ENCODE data around the gene OPRL1.
"Not testable (repeated sequence)": the region's sequence is repeated elsewhere in the genome, so short reads cannot be mapped to it uniquely, and the experiment has no call there.

Gene OPRL1

GRCh38 chr20:64106435-64106961 is 26.6 kb downstream of the OPRL1 start:
- no peak for DNase-seq

DNA sequence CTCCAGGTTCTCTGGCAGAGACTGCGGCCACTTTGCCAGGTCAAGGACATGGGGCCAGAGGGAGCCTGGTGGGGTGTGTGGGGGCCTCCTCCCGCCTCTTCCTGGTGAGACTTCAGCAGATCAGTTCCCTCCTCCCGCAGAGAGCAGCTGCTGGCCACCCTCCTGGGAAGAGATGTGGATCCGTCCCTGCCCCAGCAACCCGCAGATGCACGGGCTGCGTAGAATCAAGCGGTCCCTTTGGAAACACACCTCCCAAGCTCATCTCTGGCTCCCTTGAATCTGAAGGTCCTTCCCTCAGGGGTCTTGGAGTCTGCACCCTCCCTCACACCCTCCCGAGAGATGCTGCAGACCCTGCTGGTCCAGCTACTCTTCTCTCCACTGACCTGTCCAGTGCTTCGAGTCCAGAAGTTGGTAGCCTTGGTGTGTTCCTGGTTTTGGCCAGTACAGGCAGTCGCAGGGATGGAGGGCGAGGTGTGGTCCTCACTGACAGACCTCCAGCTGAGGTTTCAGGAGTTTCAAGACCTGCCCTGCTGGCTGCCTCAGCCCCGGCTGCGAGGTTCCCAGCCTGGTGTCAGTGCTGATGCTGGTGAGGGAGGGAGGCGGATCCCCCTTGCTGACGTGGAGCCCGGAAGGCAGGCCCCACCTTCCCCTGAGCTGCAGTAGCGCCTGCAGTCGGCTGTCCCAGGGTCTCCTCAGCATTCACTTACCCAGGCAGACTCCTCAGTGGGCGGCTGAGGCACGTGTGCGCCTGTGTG is 27.3 kb downstream of the OPRL1 start, which contains the start of gene NPBWR2:
NPBWR2 (minus strand) TSS at position 585 of the 755 bp plus-strand sequence. CDS start 734 bp downstream, outside the sequence.
- DNase-seq, result no peak

- DNase-seq, result no peak
These were observed 28.0 kb downstream of the OPRL1 start for GRCh38 chr20:64107736-64108457.

- no peak for DNase-seq
These were observed 29.1 kb downstream of the OPRL1 start for GRCh38 chr20:64108731-64109681.

DNA sequence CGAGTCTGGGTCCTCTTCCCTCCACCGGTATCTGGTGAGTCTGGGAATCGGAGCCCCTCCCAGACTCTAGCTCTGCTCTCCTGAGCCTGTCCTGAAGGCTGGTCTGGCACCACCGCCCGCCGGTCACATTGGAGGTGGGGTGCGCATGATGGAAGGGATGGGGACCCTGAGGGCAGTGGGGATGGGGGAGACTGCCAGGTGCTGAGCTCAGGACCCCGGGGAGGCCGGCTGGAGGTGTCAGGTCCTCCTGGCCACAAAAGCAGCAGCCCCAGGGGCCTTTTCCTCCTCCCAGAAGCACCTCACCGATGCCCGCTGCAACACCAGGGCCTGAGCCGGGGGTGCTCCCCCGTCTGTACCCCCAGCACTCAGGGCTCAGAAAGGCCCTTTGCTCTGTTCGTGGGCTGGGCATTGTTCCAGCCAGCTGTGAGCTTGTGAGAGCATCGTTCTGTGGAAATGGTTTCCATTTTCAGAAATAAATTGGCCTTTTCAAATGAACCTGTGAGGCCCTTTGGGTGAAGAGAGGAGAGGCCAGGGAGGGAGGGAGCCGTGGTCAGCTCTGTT is 30.0 kb downstream of the OPRL1 start:
- DNase-seq, result no peak

DNA sequence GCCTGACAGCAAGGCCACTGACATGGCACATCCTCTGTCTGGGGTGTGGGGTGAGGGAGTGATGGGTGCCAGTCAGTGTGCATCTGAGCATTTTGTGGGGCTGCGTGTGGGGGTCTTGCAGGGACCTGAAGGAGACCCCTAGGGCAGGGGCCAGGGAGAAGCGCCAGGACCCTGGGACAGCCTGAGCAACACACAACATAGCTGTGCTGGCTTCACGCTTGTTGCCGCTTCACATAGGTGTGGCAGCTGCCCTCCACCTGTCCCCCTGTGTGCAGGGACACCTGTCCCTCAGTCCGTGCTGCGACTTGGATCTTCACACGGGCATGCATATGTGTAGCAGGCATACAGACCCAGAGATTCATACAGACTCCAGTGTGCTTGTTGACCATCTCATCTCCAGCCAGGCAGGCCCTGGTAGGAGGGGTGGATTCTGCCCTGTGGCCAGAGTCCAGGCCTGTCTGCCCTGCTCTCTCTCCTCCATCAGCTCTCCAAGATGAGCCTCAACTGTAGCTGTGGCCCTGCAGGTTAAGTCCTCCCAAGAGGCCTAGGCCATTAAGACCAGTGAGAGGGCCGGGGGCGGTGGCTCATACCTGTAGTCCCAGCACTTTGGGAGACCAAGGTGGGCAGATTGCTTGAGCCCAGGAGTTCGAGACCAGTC is 30.7 kb downstream of the OPRL1 start:
- DNase-seq, result no peak

GRCh38 chr20:64111841-64112641 is 32.2 kb downstream of the OPRL1 start:
- no peak for DNase-seq

DNA sequence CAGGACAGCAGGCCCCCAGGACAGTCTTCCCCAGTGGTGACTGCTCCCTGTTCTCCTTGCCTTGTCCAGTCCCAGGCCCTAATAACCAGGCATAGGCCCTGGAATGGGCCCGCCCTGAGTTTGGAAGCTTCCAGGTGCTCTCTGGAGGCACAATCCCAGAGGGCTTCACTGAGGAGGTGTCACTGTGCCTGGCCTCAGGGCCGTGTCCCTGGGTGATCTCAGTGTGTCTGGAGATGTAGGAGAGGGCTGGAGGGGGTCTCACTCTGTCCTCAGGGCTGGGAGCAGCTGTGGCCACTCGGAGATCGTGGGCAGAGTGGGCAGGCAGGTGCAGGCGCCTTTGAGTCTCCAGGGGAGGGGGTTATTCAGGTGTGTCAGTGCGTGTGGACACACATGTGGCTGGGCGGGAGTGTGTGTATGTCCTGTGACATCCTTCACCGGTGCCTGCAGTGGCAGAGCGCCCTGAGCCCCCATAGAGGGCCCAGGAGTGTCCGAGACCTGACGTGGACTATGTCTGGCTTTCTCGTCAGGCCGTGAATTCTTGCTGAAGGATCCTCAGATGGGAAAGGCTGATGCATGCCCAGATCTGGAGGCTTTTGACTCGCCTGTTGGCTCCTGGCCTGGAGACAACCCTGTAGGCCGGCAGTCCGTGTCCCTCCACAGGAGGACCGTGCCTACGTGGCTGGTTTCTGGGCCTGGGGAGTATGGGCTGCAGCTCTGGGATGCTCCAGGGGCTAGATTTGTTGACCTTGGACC is 33.0 kb downstream of the OPRL1 start:
- DNase-seq, result no peak

GRCh38 chr20:64113444-64113775 is 33.5 kb downstream of the OPRL1 start:
- no peak for DNase-seq

GRCh38 chr20:64113796-64114355 is 34.0 kb downstream of the OPRL1 start:
- no peak for DNase-seq

DNA sequence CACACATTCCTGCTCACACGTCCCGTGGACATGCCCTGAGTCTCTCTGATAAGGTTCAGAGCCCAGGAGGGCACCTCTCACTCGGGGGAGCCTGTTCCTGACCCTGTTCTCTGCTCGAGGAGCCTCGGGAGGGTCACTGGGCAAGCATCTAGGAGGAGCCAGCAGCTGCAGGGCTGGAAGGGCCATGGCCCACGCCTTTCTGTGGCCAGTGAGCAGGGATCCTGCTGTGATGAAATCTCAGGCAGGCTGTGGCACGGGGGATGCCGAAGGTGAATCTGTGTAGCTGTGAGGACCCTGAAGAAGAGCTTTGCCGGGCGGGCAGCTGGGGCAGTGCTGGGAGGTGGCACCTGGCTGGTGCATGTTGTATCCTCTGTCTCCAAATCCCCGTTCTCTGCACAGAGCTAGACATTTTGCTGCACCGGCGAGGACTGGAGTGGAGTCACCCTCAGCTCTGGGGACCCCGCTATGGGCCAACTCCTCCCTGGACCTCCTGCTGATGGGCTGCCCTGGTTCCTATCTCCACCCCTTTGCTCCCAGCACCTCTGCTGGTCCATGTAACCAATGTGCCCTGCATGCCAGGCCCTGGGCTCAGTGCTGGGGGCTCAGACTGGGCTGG is 34.6 kb downstream of the OPRL1 start:
- no peak for DNase-seq

DNA sequence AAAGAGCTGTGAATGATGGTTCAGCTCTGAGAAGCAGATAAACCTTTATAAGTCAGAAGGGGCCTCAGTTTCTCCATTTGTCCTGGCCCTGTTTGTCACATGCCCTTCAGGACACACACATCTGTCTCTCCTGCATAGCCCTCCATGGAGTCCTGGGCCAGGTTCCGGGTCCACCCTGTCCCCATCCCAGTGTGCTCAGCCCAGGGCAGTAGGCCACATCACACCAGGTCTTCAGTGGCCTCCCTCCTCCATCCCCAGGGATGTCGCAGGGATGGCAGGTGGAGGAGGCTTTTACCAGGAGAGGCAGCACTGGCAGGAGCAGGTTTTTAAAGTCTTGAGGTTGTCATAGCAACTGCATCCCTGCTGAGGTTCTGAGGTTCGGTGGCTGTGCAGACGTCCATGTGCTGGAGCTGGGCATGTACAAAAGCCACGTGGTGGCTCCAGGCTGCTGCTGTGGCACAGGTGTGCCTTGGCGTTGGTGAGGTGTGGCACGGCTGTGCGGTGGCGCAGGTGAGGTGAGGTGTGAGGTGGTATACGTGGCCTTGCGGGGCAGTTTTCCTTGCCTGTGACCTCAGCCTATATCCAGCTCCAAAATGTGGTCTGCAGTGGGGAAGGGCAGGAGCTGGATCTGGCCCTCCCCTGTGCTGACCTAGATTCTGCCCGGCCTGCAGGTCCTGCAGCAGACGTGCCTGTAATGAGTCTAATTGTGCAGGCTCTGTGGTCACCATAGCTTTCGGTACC is 35.5 kb downstream of the OPRL1 start:
- DNase-seq, result no peak

- no peak for DNase-seq
These were observed 36.1 kb downstream of the OPRL1 start for GRCh38 chr20:64116016-64116415.

DNA sequence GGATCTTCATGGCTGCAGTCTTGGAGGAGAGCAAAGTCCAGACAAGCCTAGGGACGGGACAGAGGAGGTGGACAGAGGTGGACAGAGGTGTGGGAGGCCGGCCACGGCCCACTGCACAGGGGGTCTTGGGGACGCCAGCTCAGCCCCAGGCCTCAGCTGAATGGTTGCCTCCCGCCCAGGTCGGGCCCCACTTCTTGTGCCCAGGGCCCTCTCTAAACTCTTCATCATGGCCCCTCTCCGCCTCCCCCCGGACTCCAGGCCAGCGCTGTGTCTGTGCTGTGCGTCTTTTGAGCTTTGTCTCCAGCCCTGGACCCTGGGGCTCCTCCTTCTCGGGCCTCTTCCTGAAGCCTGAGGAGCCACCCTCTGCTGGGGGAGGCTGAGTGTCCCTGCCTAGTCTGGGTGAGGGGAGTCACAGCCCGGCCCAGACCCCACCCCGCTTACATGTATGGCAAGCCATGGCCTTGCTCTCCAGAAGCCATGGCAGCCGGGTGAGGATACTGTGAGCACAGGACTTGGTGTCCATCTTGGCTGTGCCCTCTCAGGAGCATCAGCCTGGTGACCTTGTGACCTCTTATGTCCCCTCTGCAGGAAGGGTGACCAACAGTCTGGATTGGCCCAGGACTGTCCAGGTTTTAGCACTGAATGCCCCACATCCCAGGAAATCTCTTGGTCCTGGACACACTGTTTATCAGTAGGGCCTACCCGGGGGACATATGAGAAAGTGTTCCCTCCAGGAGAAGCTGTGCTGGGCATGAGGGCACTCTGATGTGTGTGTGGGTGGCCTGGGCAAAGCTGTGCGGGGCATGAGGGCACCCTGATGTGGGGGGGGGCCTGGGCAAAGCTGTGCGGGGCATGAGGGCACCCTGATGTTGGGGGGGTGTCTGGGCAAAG is 36.9 kb downstream of the OPRL1 start:
- DNase-seq, result no peak

DNA sequence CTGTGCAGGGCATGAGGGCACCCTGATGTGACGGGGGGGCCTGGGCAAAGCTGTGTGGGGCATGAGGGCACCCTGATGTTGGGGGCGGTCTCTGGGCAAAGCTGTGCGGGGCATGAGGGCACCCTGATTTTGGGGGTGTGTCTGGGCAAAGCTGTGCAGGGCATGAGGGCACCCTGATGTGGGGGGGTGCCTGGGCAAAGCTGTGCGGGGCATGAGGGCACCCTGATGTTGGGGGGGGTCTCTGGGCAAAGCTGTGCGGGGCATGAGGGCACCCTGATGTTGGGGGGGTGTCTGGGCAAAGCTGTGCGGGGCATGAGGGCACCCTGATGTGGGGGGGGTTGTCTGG is 37.5 kb downstream of the OPRL1 start:
- not testable (repeated sequence) for DNase-seq

GRCh38 chr20:64119301-64119680 is 39.4 kb downstream of the OPRL1 start:
- DNase-seq, result no peak

GRCh38 chr20:64119681-64120341 is 39.9 kb downstream of the OPRL1 start:
- no peak for DNase-seq

All from NCI-H82 (cell line).